K562 (cell line): ENCODE measurements around the gene WWC2. TPM values are rescaled to one million over a fixed set of nuclear protein-coding genes. Genes with fewer than 3 reads are reported as not detected.
"Not testable (repeated sequence)": the region's sequence is repeated elsewhere in the genome, so short reads cannot be mapped to it uniquely, and the experiment has no call there.

Experiments
- ATAC-seq: fragments of 200-7000 bp; cut with Tn5 transposase; 3 replicates; pipeline ENCODE4 v1.9.1; 2020; ENCODE audit warnings: moderate library complexity
- BruUV-seq: library from RNA; stranded (reverse); fragments of 400-500 nt; replicated peaks from 2 replicates; lab custom pipeline; 2021; lab: Mats Ljungman, UMichigan
- CTCF ChIA-PET: fragments of 300-600 bp; formaldehyde crosslinking; extraction: SDS; loops from one replicate; lab custom pipeline; 2021; ENCODE audit warnings: low intra/inter-chr PET ratio; lab: Yijun Ruan, JAX
- POLR2A ChIA-PET: fragments of 300-600, 350-650 bp; sonication (Branson Sonifier 250); formaldehyde crosslinking; extraction: SDS; loops from one replicate; lab custom pipeline; 2021; ENCODE audit warnings: antibody characterized with exemption, inconsistent platforms; lab: Yijun Ruan, JAX
- DNase-seq, 4 experiments: peaks; one replicate each; pipeline versions ENCODE4 v3.0.0 to v3.0.0-alpha.2; 2011 to 2018; ENCODE audit warnings: low spot score in 3 of 4, mixed read lengths in 3 of 4; ENCODE audit errors: extremely low read depth in 1 of 4
- FAIRE-seq: peaks from 2 replicates; lab custom pipeline; 2011; peaks lifted over from hg19 to GRCh38; lab: Jason Lieb, UNC
- H2AFZ ChIP-seq: 2 replicates; pipeline ENCODE4 v1.6.0; 2011; ENCODE audit warnings: low read depth, low read length, control low read depth, inconsistent platforms
- H3K27ac ChIP-seq: fragments of 200-600 bp; 3 replicates; pipeline ENCODE4 v1.8.0; 2011; ENCODE audit warnings: low read depth, mild to moderate bottlenecking, control low read depth, inconsistent platforms, low read length, moderate library complexity, mixed read lengths; ENCODE audit errors: extremely low read depth
- H3K27me3 ChIP-seq, 2 experiments: fragments of 300-600 bp in 1 of 2; 2 replicates in 1 of 2; 3 replicates in 1 of 2; pipeline versions ENCODE4 v1.6.0 to v1.8.0; 2011; ENCODE audit warnings: inconsistent platforms in 2 of 2, low read length in 2 of 2, mild to moderate bottlenecking in 1 of 2, mixed read lengths in 1 of 2, moderate library complexity in 1 of 2; ENCODE audit not compliant: control insufficient read depth in 2 of 2, insufficient read depth in 2 of 2
- H3K36me3 ChIP-seq: fragments of 300-600 bp; 3 replicates; pipeline ENCODE4 v1.8.0; 2011; ENCODE audit warnings: mild to moderate bottlenecking, low read length, inconsistent platforms; ENCODE audit not compliant: control insufficient read depth, insufficient read depth
- H3K4me1 ChIP-seq, 2 experiments: fragments of 200-600 bp in 1 of 2; replicated peaks in 1 of 2; 2 replicates in 1 of 2; 3 replicates in 1 of 2; pipeline versions ENCODE4 v1.5.1 to v1.8.0; 2011; ENCODE audit warnings: inconsistent platforms in 2 of 2, low read length in 2 of 2, mild to moderate bottlenecking in 1 of 2, mixed read lengths in 1 of 2, moderate library complexity in 1 of 2; ENCODE audit not compliant: control insufficient read depth in 2 of 2, insufficient read depth in 2 of 2
- H3K4me2 ChIP-seq: 2 replicates; pipeline ENCODE4 v1.6.1; 2011; ENCODE audit warnings: low read length, control low read depth, inconsistent platforms, mixed read lengths; ENCODE audit not compliant: insufficient read depth
- H3K4me3 ChIP-seq: fragments of 200-600 bp; sonication (generic), shearing (Covaris generic); 2 replicates; pipeline ENCODE4 v1.5.1; 2016; ENCODE audit warnings: control low read depth, inconsistent platforms
- H3K79me2 ChIP-seq: fragments of 200-600 bp; 3 replicates; pipeline ENCODE4 v1.8.0; 2011; ENCODE audit warnings: low read length, inconsistent platforms; ENCODE audit not compliant: control insufficient read depth, insufficient read depth
- H3K9ac ChIP-seq, 2 experiments: 2 replicates each; pipeline versions ENCODE4 v1.6.0 to v1.6.1; 2011; ENCODE audit warnings: low read depth in 2 of 2, low read length in 2 of 2, control low read depth in 1 of 2, inconsistent platforms in 1 of 2, mild to moderate bottlenecking in 1 of 2, mixed read lengths in 1 of 2; ENCODE audit not compliant: insufficient read depth in 1 of 2
- H3K9me1 ChIP-seq: one replicate; pipeline ENCODE4 v1.6.0; 2011; ENCODE audit warnings: inconsistent platforms, mild to moderate bottlenecking, low read length, moderate library complexity; ENCODE audit not compliant: control insufficient read depth, insufficient read depth
- H3K9me3 ChIP-seq: replicated peaks from 2 replicates; pipeline ENCODE4 v1.5.1; 2011; ENCODE audit warnings: low read depth, low read length, inconsistent platforms; ENCODE audit not compliant: control insufficient read depth, insufficient read depth
- H4K20me1 ChIP-seq: replicated peaks from 2 replicates; pipeline ENCODE4 v1.6.1; 2011; ENCODE audit warnings: low read length, inconsistent platforms, mixed read lengths; ENCODE audit not compliant: control insufficient read depth, insufficient read depth
- BCOR ChIP-seq: fragments of 450-650 bp; IDR thresholded peaks from 2 replicates; pipeline ENCODE4 v1.6.1; 2016
- ZNF121 ChIP-seq: sonication (generic); formaldehyde crosslinking; conservative IDR thresholded peaks from 2 replicates; pipeline ENCODE4 v1.8.0; 2022; ENCODE audit warnings: missing genetic modification reagents
- ZNF146 ChIP-seq: IDR thresholded peaks from one replicate; pipeline ENCODE4 v1.6.1; 2018; ENCODE audit warnings: missing compliant biosample characterization; ENCODE audit not compliant: unreplicated experiment
- WGBS: fragments of 100-300 bp; shearing (Covaris generic); methylation state at CpG from one replicate; pipeline ENCODE4 v1.1.6; 2016; ENCODE audit warnings: low coverage, mixed read lengths; ENCODE audit not compliant: insufficient coverage; ENCODE audit errors: missing lambda C conversion rate; 5-methylcytosine and 5-hydroxymethylcytosine counted together
- in situ Hi-C: fragments of 300-500 bp; cut with MboI; formaldehyde crosslinking; loops from 4 replicates; pipeline ENCODE4 v1.15.0; 2018; ENCODE audit warnings: inconsistent platforms, mixed read lengths
- intact Hi-C: fragments of 100-400 bp; cut with micrococcal nuclease; formaldehyde crosslinking; loops from 2 replicates; pipeline ENCODE4 v1.14.2; 2022
- polyA plus RNA-seq, 8 experiments: library from polyadenylated mRNA; depleted of rRNA in 4 of 8; stranded (reverse) in 5 of 8; unstranded in 3 of 8; fragments of >200 nt; fragmentation: Nextera tagmentation in 2 of 8; fragmentation: Illumina TruSeq in 1 of 8; extraction: Ambion mirVana in 2 of 8; extraction: Trizol in 1 of 8; gene quantifications; 2 replicates each; pipeline versions ENCODE4 v1.2.1 to v1.2.3, GENCODE V29; 2011 to 2014; ENCODE audit warnings: inconsistent platforms in 1 of 8, missing spikeins in 1 of 8
- total RNA-seq, 7 experiments: library from RNA; depleted of rRNA in 6 of 7; stranded (reverse); fragments of >200 nt in 6 of 7; fragmentation: Illumina TruSeq in 2 of 7; extraction: Trizol in 2 of 7; gene quantifications; 2 replicates each; pipeline versions ENCODE4 v1.2.1 to v1.2.3, GENCODE V29; 2011 to 2021; ENCODE audit warnings: low replicate concordance in 1 of 7

WWC2 gene
- total and polyA plus RNA-seq, 9 of the 15 experiments (the other 6 are each of a cell fraction or from before 2014, with no cell fraction given) = 3.7 to 39.4 (median 19.6) TPM

GRCh38 chr4:183150664-183151063, 51.6 kb downstream of the WWC2 start:
- H3K79me2 ChIP-seq, H3K4me1 ChIP-seq, H4K20me1 ChIP-seq, H3K27me3 ChIP-seq, FAIRE-seq, ATAC-seq, BruUV-seq, POLR2A ChIA-PET, H2AFZ ChIP-seq, intact Hi-C loops, CTCF ChIA-PET, in situ Hi-C loops, H3K4me3 ChIP-seq, DNase-seq, H3K9me3 ChIP-seq, H3K9me1 ChIP-seq, H3K36me3 ChIP-seq, H3K27ac ChIP-seq, H3K9ac ChIP-seq, H3K4me2 ChIP-seq: not testable (repeated sequence)
- TF ChIP-seq BCOR (peak; percentile 47; the same call in 1 of the 2 replicates), ZNF146 (CRISPR knock-in tag) (peak; percentile 84)
- 78% methylated on average over 5 of the region's 5 CpGs for WGBS

GRCh38 chr4:183152232-183152631, 53.2 kb downstream of the WWC2 start:
- H3K9ac ChIP-seq, H2AFZ ChIP-seq, H3K27me3 ChIP-seq, in situ Hi-C loops, DNase-seq, H3K9me3 ChIP-seq, H3K4me2 ChIP-seq, H3K27ac ChIP-seq, H3K4me3 ChIP-seq, FAIRE-seq, H3K9me1 ChIP-seq, H3K4me1 ChIP-seq, H4K20me1 ChIP-seq, H3K79me2 ChIP-seq, ATAC-seq, intact Hi-C loops, BruUV-seq, H3K36me3 ChIP-seq, CTCF ChIA-PET: not testable (repeated sequence)
- POLR2A ChIA-PET = interaction anchor here (1.7 kb wide), 1 partner anchor 31 kb away, joined by 3 read pairs; no protein-coding TSS in a partner anchor
- 76% methylated on average over 2 of the region's 4 CpGs for WGBS
- TF ChIP-seq ZNF121 (CRISPR knock-in tag) = peak; percentile 68
